ENCODE results near the gene SLC6A3. TPM values are rescaled to one million over a fixed set of nuclear protein-coding genes. Genes with fewer than 3 reads are reported as not detected.

SLC6A3 gene
- total RNA-seq, 1 experiment from 2014 or later, result not detected

GRCh38 chr5:1442222-1443145, 2.8 kb downstream of the SLC6A3 start:
- no peak for TF ChIP-seq CTCF (IDR thresholded peaks at IDR 0.05; ENCODE audit: unreplicated experiment)
- no peak for DNase-seq
- no peak overlapping the region for H3K27ac Mint-ChIP-seq (ENCODE audit: unreplicated experiment)
- H3K36me3 Mint-ChIP-seq (ENCODE audit: insufficient read depth, unreplicated experiment), result no peaks in the 10 kb centered on the region
- no peak overlapping the region for H3K4me3 Mint-ChIP-seq (ENCODE audit: low read depth, unreplicated experiment)
- intact Hi-C loops (cut with micrococcal nuclease; ENCODE audit: unreplicated experiment), result no loop called here
- no TSS peak for BruUV-seq (replicated peaks)
- H3K9me3 Mint-ChIP-seq (ENCODE audit: low read depth, unreplicated experiment), result peaks cover 6% of the 10 kb centered on the region
- H3K27me3 Mint-ChIP-seq (ENCODE audit: unreplicated experiment), result peaks cover 56% of the 10 kb centered on the region
- CTCF ChIA-PET, result interaction anchor here (0.6 kb wide), 1 partner anchor 34 kb away, joined by 3 read pairs; no protein-coding TSS in a partner anchor
- H3K4me1 Mint-ChIP-seq (ENCODE audit: low read depth, unreplicated experiment), result no peaks in the 10 kb centered on the region

GRCh38 chr5:1441166-1441865, 3.9 kb downstream of the SLC6A3 start:
- Mint-ChIP-seq H3K27ac (ENCODE audit: unreplicated experiment) (no peak overlapping the region), H3K27me3 (ENCODE audit: unreplicated experiment) (peaks cover 45% of the 10 kb centered on the region), H3K4me3 (ENCODE audit: low read depth, unreplicated experiment) (no peak overlapping the region), H3K36me3 (ENCODE audit: insufficient read depth, unreplicated experiment) (no peaks in the 10 kb centered on the region), H3K9me3 (ENCODE audit: low read depth, unreplicated experiment) (peaks cover 6% of the 10 kb centered on the region), H3K4me1 (ENCODE audit: low read depth, unreplicated experiment) (no peaks in the 10 kb centered on the region)
- BruUV-seq (replicated peaks), result no TSS peak
- intact Hi-C loops (cut with micrococcal nuclease; ENCODE audit: unreplicated experiment), result no loop called here
- TF ChIP-seq CTCF (IDR thresholded peaks at IDR 0.05; ENCODE audit: unreplicated experiment), result no peak
- CTCF ChIA-PET, result no interaction called here
- DNase-seq, result no peak

GRCh38 chr5:1440098-1440493, 5.1 kb downstream of the SLC6A3 start:
- Mint-ChIP-seq H3K4me1 (ENCODE audit: low read depth, unreplicated experiment) (no peaks in the 10 kb centered on the region), H3K27me3 (ENCODE audit: unreplicated experiment) (peaks cover 45% of the 10 kb centered on the region), H3K9me3 (ENCODE audit: low read depth, unreplicated experiment) (peaks cover 6% of the 10 kb centered on the region), H3K36me3 (ENCODE audit: insufficient read depth, unreplicated experiment) (no peaks in the 10 kb centered on the region), H3K27ac (ENCODE audit: unreplicated experiment) (no peak overlapping the region), H3K4me3 (ENCODE audit: low read depth, unreplicated experiment) (no peak overlapping the region)
- TF ChIP-seq CTCF (IDR thresholded peaks at IDR 0.05; ENCODE audit: unreplicated experiment), result no peak
- intact Hi-C loops (cut with micrococcal nuclease; ENCODE audit: unreplicated experiment), result no loop called here
- DNase-seq, result no peak
- no TSS peak for BruUV-seq (replicated peaks)
- CTCF ChIA-PET, result no interaction called here

- no peak for DNase-seq
- no peak overlapping the region for H3K27ac Mint-ChIP-seq (ENCODE audit: unreplicated experiment)
- no TSS peak for BruUV-seq (replicated peaks)
- peaks cover 6% of the 10 kb centered on the region for H3K9me3 Mint-ChIP-seq (ENCODE audit: low read depth, unreplicated experiment)
- H3K4me3 Mint-ChIP-seq (ENCODE audit: low read depth, unreplicated experiment), result no peak overlapping the region
- intact Hi-C loops (cut with micrococcal nuclease; ENCODE audit: unreplicated experiment), result no loop called here
- H3K36me3 Mint-ChIP-seq (ENCODE audit: insufficient read depth, unreplicated experiment), result no peaks in the 10 kb centered on the region
- H3K4me1 Mint-ChIP-seq (ENCODE audit: low read depth, unreplicated experiment), result no peaks in the 10 kb centered on the region
- TF ChIP-seq CTCF (IDR thresholded peaks at IDR 0.05; ENCODE audit: unreplicated experiment), result no peak
- peaks cover 45% of the 10 kb centered on the region for H3K27me3 Mint-ChIP-seq (ENCODE audit: unreplicated experiment)
- CTCF ChIA-PET, result no interaction called here
Observed at GRCh38 chr5:1439388-1440097, 5.7 kb downstream of the SLC6A3 start.
